ENCODE results near the gene HOXB4.

Gene HOXB4

DNA sequence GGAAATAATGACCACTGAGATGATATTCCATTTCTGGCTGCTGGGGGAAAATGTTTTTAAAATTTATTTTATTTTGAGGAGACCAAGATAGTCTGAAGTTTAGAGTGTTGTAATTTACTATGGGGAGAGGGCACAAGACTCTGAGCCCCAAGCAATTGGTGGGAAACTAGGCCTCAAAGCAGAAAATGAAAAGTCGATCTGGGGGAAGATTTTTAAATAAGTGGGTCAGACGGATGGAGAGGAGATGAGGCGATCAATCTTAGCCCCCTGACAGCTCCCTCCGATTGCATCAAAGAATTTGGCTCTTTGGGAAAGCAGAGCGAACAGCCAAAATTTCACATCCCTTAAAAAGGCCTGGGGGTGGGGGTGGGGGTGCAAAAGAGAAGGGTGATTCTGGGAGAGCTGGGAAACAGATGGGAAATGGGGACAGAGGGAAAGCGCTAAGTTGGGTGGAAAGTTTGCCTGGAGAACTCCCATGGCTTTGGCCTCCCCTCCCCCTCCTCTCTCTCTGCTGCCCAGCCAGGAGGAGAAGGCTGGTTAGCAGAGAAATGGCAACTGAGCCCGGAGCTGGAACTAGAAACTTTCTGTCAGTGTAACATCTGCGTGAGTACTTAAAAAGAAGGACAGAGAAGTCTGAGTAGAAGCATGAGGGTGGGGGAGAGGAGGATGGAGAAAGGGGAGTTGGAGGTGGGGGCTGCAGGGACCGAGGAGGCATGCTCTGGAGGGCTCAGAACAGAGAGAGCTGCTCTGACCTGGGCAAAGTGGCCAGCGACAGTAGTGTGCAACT lies 31.8 kb downstream of the HOXB4 start:
- Histone ChIP-seq H3K27ac (no peak overlapping the region), H3K4me2 (no peak overlapping the region), H3K27me3 (ENCODE audit: insufficient read depth, low read depth) (peaks cover 7% of the 10 kb centered on the region; the same call in 1 of the 2 replicates), H4K20me1 (ENCODE audit: insufficient read depth) (no peaks in the 10 kb centered on the region), H3K36me3 (ENCODE audit: insufficient read depth) (no peaks in the 10 kb centered on the region), H2AFZ (ENCODE audit: low read depth) (no peak overlapping the region), H3K4me1 (ENCODE audit: low read depth, poor library complexity, severe bottlenecking) (no peaks in the 10 kb centered on the region), H3K9ac (no peak overlapping the region), H3K79me2 (ENCODE audit: insufficient read depth, low read depth) (no peaks in the 10 kb centered on the region), H3K4me3 (IDR thresholded peaks at IDR 0.05; ENCODE audit: insufficient read depth, low read depth, low read length) (no peak overlapping the region)
- TF ChIP-seq, protein P1, sequence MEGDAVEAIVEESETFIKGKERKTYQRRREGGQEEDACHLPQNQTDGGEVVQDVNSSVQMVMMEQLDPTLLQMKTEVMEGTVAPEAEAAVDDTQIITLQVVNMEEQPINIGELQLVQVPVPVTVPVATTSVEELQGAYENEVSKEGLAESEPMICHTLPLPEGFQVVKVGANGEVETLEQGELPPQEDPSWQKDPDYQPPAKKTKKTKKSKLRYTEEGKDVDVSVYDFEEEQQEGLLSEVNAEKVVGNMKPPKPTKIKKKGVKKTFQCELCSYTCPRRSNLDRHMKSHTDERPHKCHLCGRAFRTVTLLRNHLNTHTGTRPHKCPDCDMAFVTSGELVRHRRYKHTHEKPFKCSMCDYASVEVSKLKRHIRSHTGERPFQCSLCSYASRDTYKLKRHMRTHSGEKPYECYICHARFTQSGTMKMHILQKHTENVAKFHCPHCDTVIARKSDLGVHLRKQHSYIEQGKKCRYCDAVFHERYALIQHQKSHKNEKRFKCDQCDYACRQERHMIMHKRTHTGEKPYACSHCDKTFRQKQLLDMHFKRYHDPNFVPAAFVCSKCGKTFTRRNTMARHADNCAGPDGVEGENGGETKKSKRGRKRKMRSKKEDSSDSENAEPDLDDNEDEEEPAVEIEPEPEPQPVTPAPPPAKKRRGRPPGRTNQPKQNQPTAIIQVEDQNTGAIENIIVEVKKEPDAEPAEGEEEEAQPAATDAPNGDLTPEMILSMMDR (conservative IDR thresholded peaks at IDR 0.05; ENCODE audit: low read depth, low read length), result no peak

DNA sequence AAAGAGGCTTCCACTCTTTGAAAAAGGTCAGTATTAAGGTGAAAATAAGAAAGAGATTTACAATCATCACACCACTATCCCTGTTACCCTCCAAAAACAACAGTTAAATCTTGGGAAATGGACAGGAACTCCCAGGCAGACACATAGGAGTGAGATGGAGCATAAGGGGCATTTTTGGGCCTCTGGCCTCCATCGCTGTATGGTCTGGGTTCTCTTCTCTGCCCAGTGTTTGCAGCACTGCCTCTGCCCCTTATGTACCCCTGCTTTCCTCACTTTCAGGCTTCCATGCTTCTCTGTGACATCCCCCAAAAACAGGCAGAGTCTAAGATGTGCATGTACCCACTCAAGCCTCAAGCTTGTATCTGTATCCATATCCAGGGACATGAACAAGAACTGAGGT lies 32.6 kb downstream of the HOXB4 start:
- H3K27ac ChIP-seq, result no peak overlapping the region
- no peak overlapping the region for H3K4me2 ChIP-seq
- H3K36me3 ChIP-seq (ENCODE audit: insufficient read depth), result no peaks in the 10 kb centered on the region
- H4K20me1 ChIP-seq (ENCODE audit: insufficient read depth), result no peaks in the 10 kb centered on the region
- TF ChIP-seq, protein P1 (conservative IDR thresholded peaks at IDR 0.05; ENCODE audit: low read depth, low read length), result no peak
- H3K4me1 ChIP-seq (ENCODE audit: low read depth, poor library complexity, severe bottlenecking), result no peaks in the 10 kb centered on the region
- H3K4me3 ChIP-seq (IDR thresholded peaks at IDR 0.05; ENCODE audit: insufficient read depth, low read depth, low read length), result no peak overlapping the region
- no peak overlapping the region for H2AFZ ChIP-seq (ENCODE audit: low read depth)
- H3K27me3 ChIP-seq (ENCODE audit: insufficient read depth, low read depth), result peaks cover 7% of the 10 kb centered on the region; the same call in 1 of the 2 replicates
- H3K79me2 ChIP-seq (ENCODE audit: insufficient read depth, low read depth), result no peaks in the 10 kb centered on the region
- H3K9ac ChIP-seq, result no peak overlapping the region

DNA sequence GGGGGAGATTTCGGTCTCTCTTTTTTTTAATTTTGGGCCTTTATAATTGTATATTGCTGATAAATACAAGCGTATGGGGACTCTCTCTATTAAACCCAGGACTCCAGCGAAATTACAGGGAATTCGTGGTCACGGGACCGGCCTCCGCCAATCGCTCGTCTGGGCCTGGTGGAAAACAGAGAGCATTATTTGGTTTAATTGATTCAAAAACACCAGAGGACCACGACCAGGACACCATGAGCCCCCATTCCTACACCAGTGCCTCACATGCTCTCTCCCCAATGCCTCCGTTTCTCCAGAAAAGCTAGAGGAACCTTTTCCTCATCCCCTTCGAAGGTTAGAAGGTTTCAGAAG lies 33.2 kb downstream of the HOXB4 start, which contains the start of gene HOXB2:
HOXB2 (minus strand) TSS at position 88 of the 354 bp plus-strand sequence. CDS start 198 bp downstream, outside the sequence.
- Histone ChIP-seq H3K4me3 (IDR thresholded peaks at IDR 0.05; ENCODE audit: insufficient read depth, low read depth, low read length) (no peak within 1 kb of the TSS), H3K9ac (no peak within 1 kb of the TSS), H3K4me1 (ENCODE audit: low read depth, poor library complexity, severe bottlenecking) (no peaks in the 10 kb centered on the region), H4K20me1 (ENCODE audit: insufficient read depth) (no peaks in the 10 kb centered on the region), H3K79me2 (ENCODE audit: insufficient read depth, low read depth) (no peaks in the 10 kb centered on the region), H3K27ac (no peak within 1 kb of the TSS), H2AFZ (ENCODE audit: low read depth) (no peak within 1 kb of the TSS), H3K27me3 (ENCODE audit: insufficient read depth, low read depth) (peaks cover 7% of the 10 kb centered on the region; the same call in 1 of the 2 replicates), H3K36me3 (ENCODE audit: insufficient read depth) (no peaks in the 10 kb centered on the region), H3K4me2 (no peak within 1 kb of the TSS)
- TF ChIP-seq, protein P1 (conservative IDR thresholded peaks at IDR 0.05; ENCODE audit: low read depth, low read length), result no peak

DNA sequence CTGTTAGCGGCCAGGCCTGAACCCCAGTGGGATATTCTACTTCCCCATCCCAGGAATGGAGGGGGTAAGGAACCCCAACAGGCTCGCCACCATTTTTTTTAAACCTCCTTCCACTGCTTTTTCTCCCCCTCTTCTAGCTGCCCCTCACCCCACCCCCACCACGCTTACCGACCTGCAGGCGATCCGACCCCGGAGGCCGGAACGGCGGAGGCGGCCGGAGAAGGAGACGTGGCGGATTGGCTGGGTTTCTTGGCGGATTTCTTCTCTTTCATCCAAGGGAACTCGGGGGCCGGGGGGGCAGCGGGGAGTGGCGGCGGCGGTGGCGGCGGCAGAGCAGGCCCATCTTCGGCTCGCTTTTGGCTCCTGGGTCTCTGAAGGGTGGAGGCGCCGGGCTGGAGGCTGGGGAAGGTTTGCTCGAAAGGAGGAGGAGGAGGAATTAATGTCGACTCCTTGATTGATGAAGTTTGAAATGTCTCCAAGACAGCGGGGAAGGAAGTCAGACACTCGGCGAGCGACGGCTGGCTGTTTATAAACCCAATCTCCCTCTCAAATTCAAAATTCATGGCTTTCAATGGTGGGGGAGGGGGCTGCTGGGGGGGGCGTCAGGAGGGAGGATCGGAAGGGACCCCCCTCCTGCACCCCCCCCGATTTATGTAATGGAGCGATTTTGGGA lies 33.7 kb downstream of the HOXB4 start:
- Histone ChIP-seq H4K20me1 (ENCODE audit: insufficient read depth) (no peaks in the 10 kb centered on the region), H3K4me3 (IDR thresholded peaks at IDR 0.05; ENCODE audit: insufficient read depth, low read depth, low read length) (no peak overlapping the region), H3K4me1 (ENCODE audit: low read depth, poor library complexity, severe bottlenecking) (no peaks in the 10 kb centered on the region), H3K36me3 (ENCODE audit: insufficient read depth) (no peaks in the 10 kb centered on the region), H3K27ac (no peak overlapping the region), H3K4me2 (no peak overlapping the region), H2AFZ (ENCODE audit: low read depth) (no peak overlapping the region), H3K79me2 (ENCODE audit: insufficient read depth, low read depth) (no peaks in the 10 kb centered on the region), H3K27me3 (ENCODE audit: insufficient read depth, low read depth) (peaks cover 7% of the 10 kb centered on the region; the same call in 1 of the 2 replicates), H3K9ac (no peak overlapping the region)
- TF ChIP-seq, protein P1 (conservative IDR thresholded peaks at IDR 0.05; ENCODE audit: low read depth, low read length), result no peak

Measured in KMS-11 (cell line).